Fibroblast of skin of right biceps (primary cell): ENCODE data around the gene UCN.
A peak's percentile ranks its signal among the peaks of the same experiment; 100 is the strongest.
"Not testable (repeated sequence)": the region's sequence is repeated elsewhere in the genome, so short reads cannot be mapped to it uniquely, and the experiment has no call there.

Experiments
- DNase-seq: peaks from one replicate; pipeline ENCODE4 v3.0.0-alpha.2; 2013

UCN gene

GRCh38 chr2:27308359-27308881 is at the start of gene UCN:
Gene UCN, minus strand, starts transcription at chr2:27308445. Its CDS starts 550 bp downstream, at chr2:27307895.
- peak; percentile 35 for DNase-seq

DNA sequence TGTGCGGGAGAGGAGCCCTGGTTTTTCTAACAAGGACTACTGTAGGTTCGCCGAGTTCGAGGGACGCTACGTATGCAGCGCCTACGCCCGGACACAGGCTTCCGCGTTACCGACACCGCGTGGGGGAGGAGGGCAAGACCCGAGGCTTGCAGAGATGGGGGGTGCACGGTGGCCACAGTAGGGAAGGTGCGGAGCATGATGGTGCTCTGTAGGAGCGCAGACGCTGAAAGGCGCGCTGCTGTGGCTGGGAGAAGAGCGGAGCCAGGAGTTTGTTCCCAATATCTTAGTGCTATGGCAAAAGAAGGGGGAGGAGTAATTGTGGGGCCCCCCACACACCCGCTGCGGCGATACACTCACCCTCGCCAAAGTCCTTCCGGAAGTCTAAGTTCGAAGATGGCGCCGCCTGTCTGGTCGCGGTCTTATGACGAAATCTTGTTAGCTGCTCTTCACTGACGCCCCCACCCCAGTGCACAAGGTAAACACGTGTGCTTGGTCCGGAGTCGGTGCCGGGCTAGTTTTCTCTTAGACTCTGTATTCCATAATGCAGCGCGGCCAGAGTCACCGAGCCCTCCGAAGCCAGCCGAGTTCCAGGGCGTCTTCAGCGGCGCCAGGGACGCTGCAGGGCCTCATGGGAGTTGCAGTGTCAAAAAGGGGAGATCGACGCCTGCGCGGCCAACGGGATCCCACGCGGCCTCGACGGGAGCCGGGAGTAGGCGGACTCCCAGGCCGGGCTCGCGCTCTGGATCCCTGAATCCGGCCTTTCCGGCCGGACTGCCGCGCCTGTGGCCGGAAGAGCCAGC is 48.3 kb upstream of the UCN start, which contains the start of gene GTF3C2:
Gene GTF3C2, minus strand, starts transcription at position 383 of the 800 bp plus-strand sequence. CDS start 13,210 bp downstream, outside the sequence.
- peak; percentile 99 for DNase-seq

GRCh38 chr2:27356056-27356381 is 47.8 kb upstream of the UCN start:
- DNase-seq, result peak; percentile 53

DNA sequence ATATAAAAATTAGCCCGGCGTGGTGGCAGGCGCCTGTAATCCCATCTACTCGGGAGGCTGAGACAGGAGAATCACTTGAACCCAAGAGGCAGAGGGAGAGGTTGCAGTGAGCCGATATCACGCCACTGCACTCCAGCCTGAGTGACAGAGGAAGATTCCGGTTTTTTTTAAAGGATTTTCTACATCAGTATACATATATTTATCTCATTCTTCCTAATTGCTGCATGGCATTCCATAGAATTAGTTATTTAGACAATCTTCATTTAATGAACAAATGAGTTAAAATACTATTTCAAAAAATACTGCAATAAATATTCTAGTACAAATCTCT is 46.3 kb upstream of the UCN start:
- no peak for DNase-seq

DNA sequence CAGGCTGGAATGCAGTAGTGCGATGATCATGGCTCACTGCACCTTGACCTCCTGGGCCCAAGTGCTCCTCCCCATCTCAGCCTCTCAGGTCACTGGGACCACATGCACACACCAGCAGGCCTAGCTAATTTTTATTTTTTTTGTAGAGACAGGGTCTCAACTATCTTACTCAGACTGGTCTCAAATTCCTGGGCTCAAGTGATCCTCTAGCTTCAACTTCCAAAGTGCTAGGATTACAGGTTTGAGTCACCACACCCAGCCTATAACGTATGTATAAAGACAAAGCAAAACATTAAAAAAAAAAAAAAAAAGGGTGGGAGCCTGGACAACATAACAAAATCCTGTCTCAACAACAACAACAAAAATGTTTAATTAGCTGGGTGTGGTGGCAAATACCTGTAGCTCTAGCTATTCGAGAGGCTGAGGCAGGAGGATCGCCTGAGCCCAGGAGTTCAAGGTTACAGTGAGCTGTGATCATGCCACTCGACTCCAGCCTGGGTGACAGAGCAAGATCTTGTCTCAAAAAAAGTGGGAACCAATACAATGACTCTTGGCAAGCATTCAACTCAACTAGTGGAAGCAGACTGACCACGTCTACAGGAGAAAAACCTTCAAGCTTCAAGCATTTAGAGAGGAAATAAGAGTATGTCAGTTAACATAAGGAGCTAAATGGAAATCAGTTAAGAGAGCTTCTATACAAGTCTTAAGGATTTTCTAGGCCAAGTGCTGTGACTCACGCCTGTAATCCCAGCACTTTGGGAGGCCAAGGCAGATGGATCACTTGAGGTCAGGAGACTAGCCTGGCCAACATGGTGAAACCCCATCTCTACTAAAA is 45.7 kb upstream of the UCN start:
- peak; percentile 20 for DNase-seq

DNA sequence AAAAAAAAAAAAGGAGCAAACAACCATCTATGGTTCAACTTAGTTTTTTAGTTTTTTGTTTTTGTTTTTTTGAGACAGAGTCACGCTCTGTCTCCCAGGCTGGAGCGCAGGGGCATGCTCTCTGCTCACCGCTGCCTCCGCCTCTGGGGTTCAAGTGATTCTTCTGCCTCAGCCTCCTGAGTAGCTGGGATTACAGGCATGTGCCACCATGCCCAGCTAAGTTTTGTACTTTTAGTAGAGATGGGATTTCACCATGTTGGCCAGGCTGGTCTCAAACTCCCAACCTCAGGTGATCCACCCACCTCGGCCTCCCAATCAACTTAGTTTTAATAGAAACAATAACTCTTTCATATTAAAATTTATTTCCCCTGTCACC is 45.1 kb upstream of the UCN start:
- DNase-seq, result not testable (repeated sequence)

GRCh38 chr2:27351802-27352598 is 43.8 kb upstream of the UCN start:
- no peak for DNase-seq

- DNase-seq, result no peak
Measured at GRCh38 chr2:27350106-27350693, 42.0 kb upstream of the UCN start.

DNA sequence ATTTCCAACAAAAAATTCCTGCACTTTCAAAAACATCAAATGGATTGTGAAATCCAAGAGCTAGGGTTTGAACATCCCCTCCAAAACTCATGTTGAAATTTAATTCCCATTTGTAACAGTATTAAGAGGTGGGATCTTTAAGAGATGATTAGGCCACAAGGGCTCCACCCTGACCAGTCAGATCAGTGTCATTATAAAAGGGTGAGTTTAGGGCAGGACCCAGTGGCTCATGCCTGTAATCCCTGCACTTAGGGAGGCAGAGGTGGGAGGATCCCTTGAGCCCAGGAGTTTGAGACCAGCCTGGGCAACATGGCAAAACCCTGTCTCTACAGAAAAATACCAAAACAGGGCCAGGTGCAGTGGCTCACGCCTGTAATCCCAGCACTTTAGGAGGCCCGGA is 39.4 kb upstream of the UCN start:
- DNase-seq, result no peak

DNA sequence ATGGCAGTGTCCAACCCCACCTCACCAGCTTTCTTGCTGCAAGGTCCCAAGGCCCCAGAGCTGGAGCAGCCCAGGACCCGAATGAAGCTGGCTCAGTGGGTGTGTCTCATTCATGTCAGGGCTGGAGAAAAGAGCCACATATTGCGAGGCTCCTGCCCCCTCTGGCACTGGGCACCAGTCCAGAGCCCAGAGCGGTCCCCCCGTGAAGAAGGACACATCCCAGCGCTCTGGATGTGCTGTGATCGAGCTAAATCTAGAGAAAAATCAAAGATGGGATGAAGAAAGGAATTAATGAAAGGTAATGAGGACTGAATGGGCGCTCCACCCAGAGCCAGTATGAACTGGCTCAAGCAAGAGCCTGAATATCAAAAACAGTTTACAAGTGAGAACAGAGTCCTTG is 27.9 kb upstream of the UCN start:
- no peak for DNase-seq

DNA sequence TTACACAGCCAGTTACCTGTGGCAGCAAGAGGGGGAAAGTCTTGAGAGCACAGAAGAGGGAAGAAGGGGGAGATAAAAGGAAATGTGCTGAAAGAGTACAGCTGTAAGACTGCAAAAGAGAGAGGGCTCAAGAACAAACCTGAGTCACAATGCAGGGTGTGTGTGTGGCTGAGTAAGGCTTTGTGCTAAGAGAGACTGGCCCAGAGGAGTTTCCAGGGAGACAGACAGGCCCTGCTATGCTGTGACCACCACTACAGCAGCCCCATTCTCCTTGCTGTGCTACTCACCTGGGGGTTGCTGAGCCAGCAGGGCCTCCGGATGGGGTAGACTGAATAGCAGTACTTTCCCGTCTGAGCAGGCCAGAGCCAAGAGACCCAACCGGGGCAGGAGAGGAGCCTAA is 27.1 kb upstream of the UCN start:
- DNase-seq, result no peak

GRCh38 chr2:27324720-27325119 is 16.5 kb upstream of the UCN start:
- no peak for DNase-seq

- DNase-seq, result peak; percentile 15
Measured at GRCh38 chr2:27323596-27324285, 15.5 kb upstream of the UCN start.

DNA sequence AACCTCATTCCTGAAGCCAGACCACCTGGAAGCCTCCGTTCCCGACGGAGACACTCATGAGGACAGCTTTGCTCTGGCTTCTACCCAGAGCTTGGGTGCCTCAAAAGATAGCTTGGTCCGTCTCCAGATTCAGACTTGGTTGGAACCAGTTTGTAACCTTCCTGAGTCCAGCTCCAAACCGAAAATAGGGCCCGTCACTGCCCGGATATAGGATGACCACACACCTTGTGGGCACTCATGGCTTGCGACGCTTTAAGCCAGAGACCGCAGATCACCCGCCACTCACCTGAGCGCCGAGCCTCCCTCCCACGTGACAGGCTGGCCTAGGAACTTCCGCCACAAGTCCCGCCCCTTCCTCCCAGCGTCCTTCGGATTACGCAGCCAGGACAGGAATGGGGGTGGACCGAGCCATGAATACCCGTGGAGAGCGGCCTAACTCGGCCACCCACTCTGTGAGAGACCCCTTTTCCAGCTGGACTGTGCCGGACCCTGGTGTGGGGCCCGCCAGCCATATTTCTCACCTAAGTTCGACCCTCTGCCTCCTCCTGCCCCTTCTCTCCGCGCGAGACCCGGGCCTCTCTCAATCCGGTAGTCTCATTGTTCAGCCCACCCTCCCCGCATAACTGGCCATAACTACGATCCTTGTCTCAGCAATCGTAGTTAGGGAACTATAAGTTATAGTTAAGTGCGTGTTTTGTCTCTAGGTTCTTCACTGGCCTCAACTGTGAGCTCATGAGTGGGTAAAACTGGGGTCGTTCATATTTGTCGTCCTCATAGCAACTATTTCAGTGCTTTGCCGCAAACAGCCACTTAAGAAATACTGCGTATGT is 14.7 kb upstream of the UCN start, which contains the start of gene MPV17:
Gene MPV17, minus strand, starts transcription at position 332 of the 830 bp plus-strand sequence. CDS start 580 bp downstream, outside the sequence.
- peak; percentile 90 for DNase-seq

GRCh38 chr2:27322301-27322765 is 14.1 kb upstream of the UCN start:
- DNase-seq, result no peak

DNA sequence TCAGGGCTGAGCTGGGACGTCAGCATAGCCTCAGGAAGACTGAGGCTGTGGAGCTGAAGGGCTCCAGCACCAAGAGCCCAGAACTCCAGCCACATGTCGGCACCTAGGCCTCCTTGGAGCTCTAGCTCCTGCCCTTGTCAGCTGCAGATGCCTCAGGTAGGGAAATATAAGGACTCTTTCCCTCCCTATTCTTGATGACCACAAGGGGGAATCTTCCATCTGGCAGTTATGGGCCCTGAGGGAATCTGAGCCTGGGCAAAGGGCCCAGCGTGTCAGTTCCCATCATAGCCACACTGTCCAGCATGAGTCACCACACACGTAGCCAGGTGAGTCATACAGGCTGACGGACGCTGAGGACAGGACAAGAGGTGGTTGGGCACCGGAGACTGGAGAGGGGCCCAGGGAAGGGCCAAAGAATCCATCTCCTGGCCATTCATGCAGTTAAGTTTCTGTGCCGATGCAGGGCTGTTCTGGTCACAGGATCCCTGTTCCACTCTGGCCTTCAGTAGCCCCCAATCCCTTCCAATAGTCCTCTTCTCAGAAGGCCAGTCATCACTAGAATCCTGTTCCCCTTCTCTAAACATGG is 12.8 kb upstream of the UCN start:
- DNase-seq, result peak; percentile 97

DNA sequence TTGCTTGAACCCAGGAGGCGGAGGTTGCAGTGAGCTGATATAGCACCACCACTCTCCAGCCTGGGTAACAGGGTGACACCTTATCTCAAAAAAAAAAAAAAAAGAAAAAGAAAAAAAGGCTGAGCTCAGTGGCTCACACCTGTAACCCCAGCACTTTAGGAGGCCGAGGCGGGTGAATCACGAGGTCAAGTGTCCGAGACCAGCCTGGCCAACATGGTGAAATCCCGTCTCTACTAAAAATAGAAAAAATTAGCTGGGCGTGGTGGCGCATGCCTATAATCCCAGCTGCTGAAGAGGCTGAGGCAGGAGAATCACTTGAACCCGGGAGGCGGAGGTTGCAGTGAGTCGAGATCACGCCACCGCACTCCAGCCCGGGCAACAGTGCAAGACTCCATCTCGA is 11.6 kb upstream of the UCN start:
- not testable (repeated sequence) for DNase-seq

DNA sequence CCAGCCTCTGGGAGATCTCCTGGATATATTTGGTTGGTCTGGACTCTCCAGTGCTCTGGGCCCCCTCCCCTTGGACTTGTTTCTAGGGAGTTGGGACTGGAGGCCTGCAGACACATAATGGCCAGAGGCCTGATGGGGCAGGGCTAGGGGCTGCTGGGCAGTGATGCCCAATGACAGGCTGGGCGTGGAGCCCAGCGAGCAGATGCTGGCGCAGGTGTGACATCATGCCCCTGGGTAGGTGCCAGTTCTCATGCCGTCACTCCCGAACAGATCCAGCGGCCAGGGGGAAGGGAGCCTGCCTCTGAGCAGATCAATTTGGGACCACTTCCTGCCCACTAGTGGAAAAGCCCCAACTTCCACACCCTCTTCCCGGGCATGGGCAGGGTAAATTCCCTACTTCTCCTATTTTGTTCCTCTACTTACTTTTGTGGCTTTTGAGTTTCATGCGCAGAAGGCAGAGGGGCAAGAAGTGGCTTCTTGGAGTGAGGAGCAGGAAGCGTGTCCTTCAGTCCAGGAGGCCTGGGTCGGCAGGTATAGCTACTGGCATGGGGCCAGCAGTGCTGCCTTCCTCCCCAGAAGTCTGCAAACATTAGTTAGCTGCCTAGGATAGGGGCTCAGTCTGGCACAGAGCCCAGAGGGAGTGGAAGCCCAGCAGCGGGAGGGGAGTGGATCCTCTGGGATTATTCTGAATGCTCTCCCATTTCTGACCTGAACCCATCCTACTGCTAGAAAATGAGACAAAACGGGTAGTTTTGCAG is 8.6 kb upstream of the UCN start:
- DNase-seq, result no peak

DNA sequence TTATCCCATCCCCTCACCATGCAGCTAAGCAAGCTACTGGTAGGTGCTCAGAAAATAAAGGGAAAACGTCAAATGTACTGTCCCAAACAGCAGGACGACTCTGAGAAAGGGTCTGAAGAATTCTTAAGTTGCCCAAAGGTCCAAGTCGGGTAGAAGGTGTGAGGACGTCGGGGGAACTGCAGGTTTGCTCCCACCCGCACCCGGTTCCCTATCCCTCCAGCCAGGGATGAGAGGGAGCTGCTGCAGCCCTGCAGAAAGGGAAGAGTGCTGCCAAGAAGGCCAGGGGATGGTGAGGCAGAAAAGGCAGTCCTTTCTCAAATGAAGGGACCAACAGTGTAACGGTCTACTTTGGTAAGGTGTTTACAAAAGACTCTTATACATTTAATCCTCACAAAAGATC is 6.9 kb upstream of the UCN start:
- DNase-seq, result no peak

DNA sequence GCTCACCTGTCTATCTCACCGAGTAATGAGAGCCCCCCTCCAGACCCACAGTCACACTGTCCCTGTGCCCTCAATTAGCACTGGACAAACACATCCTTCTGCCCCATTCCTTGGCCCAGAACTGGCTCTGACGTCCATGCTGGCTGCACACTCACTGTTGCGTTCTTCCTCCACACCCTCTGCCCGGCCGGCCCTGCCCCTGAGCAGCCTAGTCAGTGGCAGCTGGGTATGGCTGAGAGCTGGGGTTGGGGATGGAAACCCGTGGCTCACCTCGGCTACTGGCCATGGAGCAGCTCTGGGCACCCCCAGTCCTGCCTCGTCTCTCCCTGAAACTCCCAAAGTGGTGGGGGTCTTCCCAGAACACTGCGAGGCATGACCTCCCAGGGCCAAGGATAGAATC is 6.5 kb upstream of the UCN start:
- no peak for DNase-seq
